Kidney (tissue), 22 donors: ENCODE measurements around the gene SLC39A10. TPM values are rescaled to one million over a fixed set of nuclear protein-coding genes. Genes with fewer than 3 reads are reported as not detected.

Experiments used
- DNase-seq, 5 donors: peaks; one replicate each; pipeline ENCODE4 v3.0.0-alpha.2; 2013 to 2020
- FAIRE-seq: peaks from 2 replicates; lab custom pipeline; 2012; peaks lifted over from hg19 to GRCh38; lab: Jason Lieb, UNC
- H3K27ac ChIP-seq, 2 donors: one replicate each; pipeline ENCODE4 v1.7.0; 2013; ENCODE audit warnings: low read depth in 2 of 2, low read length in 2 of 2, inconsistent platforms in 1 of 2
- H3K27me3 ChIP-seq: one replicate; pipeline ENCODE4 v1.7.1; 2013; ENCODE audit warnings: low read length, inconsistent platforms; ENCODE audit not compliant: control insufficient read depth, insufficient read depth
- H3K36me3 ChIP-seq, 3 donors: one replicate each; pipeline versions ENCODE4 v1.7.0 to v1.7.1; 2013; ENCODE audit warnings: low read length in 3 of 3, control low read depth in 1 of 3, inconsistent platforms in 1 of 3; ENCODE audit not compliant: insufficient read depth in 3 of 3, control insufficient read depth in 2 of 3
- H3K4me1 ChIP-seq, 3 donors: one replicate each; pipeline versions ENCODE4 v1.7.0 to v1.7.1; 2013; ENCODE audit warnings: low read length in 3 of 3, inconsistent platforms in 1 of 3, low read depth in 1 of 3; ENCODE audit not compliant: control insufficient read depth in 2 of 3, insufficient read depth in 2 of 3
- H3K4me3 ChIP-seq, 3 donors: one replicate each; pipeline versions ENCODE4 v1.7.0 to v1.8.1; 2013; ENCODE audit warnings: low read length in 3 of 3, control low read depth in 1 of 3, inconsistent platforms in 1 of 3
- H3K9ac ChIP-seq, 3 donors: one replicate each; pipeline versions ENCODE4 v1.7.0 to v1.7.1; 2013; ENCODE audit warnings: low read length in 3 of 3, control low read depth in 1 of 3, inconsistent platforms in 1 of 3
- H3K9me3 ChIP-seq, 3 donors: one replicate each; pipeline versions ENCODE4 v1.7.0 to v1.7.1; 2013; ENCODE audit warnings: low read length in 3 of 3, control low read depth in 1 of 3, inconsistent platforms in 1 of 3; ENCODE audit not compliant: control insufficient read depth in 2 of 3, insufficient read depth in 1 of 3
- CTCF ChIP-seq: IDR thresholded peaks from 3 replicates; pipeline ENCODE4 v1.5.1; 2012; ENCODE audit warnings: mild to moderate bottlenecking, moderate library complexity, borderline replicate concordance; ENCODE audit not compliant: insufficient read depth; ENCODE audit errors: extremely low read depth
- intact Hi-C: fragments of 100-400 bp; cut with DNase I; formaldehyde crosslinking; loops from one replicate; pipeline ENCODE4 v1.11.1; 2022
- long read RNA-seq, 10 donors: library from polyadenylated mRNA in 1 of 10; unstranded in 1 of 10; transcript quantifications; one replicate each; pipeline ENCODE4 v2.0.0 and lab custom pipeline, GENCODE V29; 2021 to 2026
- polyA plus RNA-seq: library from polyadenylated mRNA; stranded (reverse); fragments of 350-450 nt; fragmentation: Illumina TruSeq; extraction: RNeasy Lipid Tissue Mini Kit (QIAGEN cat#74804); gene quantifications from one replicate; pipeline ENCODE4 v1.2.3, GENCODE V29; 2014; ENCODE audit warnings: low read depth, low replicate concordance; ENCODE audit not compliant: insufficient read depth
- total RNA-seq: library from RNA; stranded (reverse); fragmentation: NEBNext Ultra II Directional; extraction: Animal tissue kit (Norgen Biotek cat#: 25700); gene quantifications from one replicate; pipeline ENCODE4 v1.2.1, GENCODE V29; 2021
- donor health status: control.
- donor health status: control.
- donor health status: control.
- donor health status: control.
- donor health status: control.
- donor health status: DM: yes; HTN: yes; CAD: no.
- donor health status: Normal renal cell carcinoma (clear cell type).

SLC39A10 gene
- total RNA-seq (36.7 TPM), polyA plus RNA-seq (5.4 TPM)
- long read RNA-seq, donor 1, full-length matches to known transcripts = 3 of 24 reads
- long read RNA-seq, donor 1, partial matches to known transcripts = 21 of 24 reads
- long read RNA-seq, donor 1, other reads (novel, unspliced or antisense) = 0 of 24 reads
- long read RNA-seq, donor 2, full-length matches to known transcripts = 5 of 13 reads
- long read RNA-seq, donor 2, partial matches to known transcripts = 8 of 13 reads
- long read RNA-seq, donor 2, other reads (novel, unspliced or antisense) = 0 of 13 reads
- long read RNA-seq, donor 3, full-length matches to known transcripts = 1 of 13 reads
- long read RNA-seq, donor 3, partial matches to known transcripts = 12 of 13 reads
- long read RNA-seq, donor 3, other reads (novel, unspliced or antisense) = 0 of 13 reads
- long read RNA-seq, donor 4, full-length matches to known transcripts = 2 of 9 reads
- long read RNA-seq, donor 4, partial matches to known transcripts = 7 of 9 reads
- long read RNA-seq, donor 4, other reads (novel, unspliced or antisense) = 0 of 9 reads
- long read RNA-seq, donor 5, full-length matches to known transcripts = 1 of 7 reads
- long read RNA-seq, donor 5, partial matches to known transcripts = 6 of 7 reads
- long read RNA-seq, donor 5, other reads (novel, unspliced or antisense) = 0 of 7 reads
- long read RNA-seq, donor 6, full-length matches to known transcripts = 4 of 40 reads
- long read RNA-seq, donor 6, partial matches to known transcripts = 36 of 40 reads
- long read RNA-seq, donor 6, other reads (novel, unspliced or antisense) = 0 of 40 reads
- long read RNA-seq, donor 7, full-length matches to known transcripts = 8 of 24 reads
- long read RNA-seq, donor 7, partial matches to known transcripts = 7 of 24 reads
- long read RNA-seq, donor 7, other reads (novel, unspliced or antisense) = 9 of 24 reads
- long read RNA-seq, donor 8, full-length matches to known transcripts = 2 of 68 reads
- long read RNA-seq, donor 8, partial matches to known transcripts = 66 of 68 reads
- long read RNA-seq, donor 8, other reads (novel, unspliced or antisense) = 0 of 68 reads
- long read RNA-seq, donor 9, full-length matches to known transcripts = 3 of 17 reads
- long read RNA-seq, donor 9, partial matches to known transcripts = 14 of 17 reads
- long read RNA-seq, donor 9, other reads (novel, unspliced or antisense) = 0 of 17 reads
- long read RNA-seq, donor 10, full-length matches to known transcripts = 5 of 20 reads
- long read RNA-seq, donor 10, partial matches to known transcripts = 15 of 20 reads
- long read RNA-seq, donor 10, other reads (novel, unspliced or antisense) = 0 of 20 reads

GRCh38 chr2:195656859-195657633, at the start of gene SLC39A10:
Gene SLC39A10, plus strand, starts transcription at chr2:195657226. Its CDS starts 22,817 bp downstream, at chr2:195680043.
- DNase-seq (peak; percentile 99 to 100 (median 99)), FAIRE-seq (peak; percentile 98)
- Histone ChIP-seq H3K36me3 (no peaks in the 10 kb centered on the region), H3K27ac (peak within 1 kb of the TSS; percentile 94), H3K9ac (peak within 1 kb of the TSS; percentile 52 to 79 (median 73)), H3K9me3 (no peaks in the 10 kb centered on the region), H3K4me1 (peaks cover 0 to 3% (median 3%) of the 10 kb centered on the region in 3 donors), H3K27me3 (no peaks in the 10 kb centered on the region), H3K4me3 (peak within 1 kb of the TSS; percentile 72 to 81 (median 78))
- TF ChIP-seq CTCF = peak; percentile 13
- intact Hi-C loops = no loop called here

GRCh38 chr2:195608768-195609454, 48.1 kb upstream of the SLC39A10 start:
- H3K4me1 ChIP-seq = peaks cover 0 to 7% (median 2%) of the 10 kb centered on the region in 3 donors
- DNase-seq = no peak
- FAIRE-seq = no peak
- H3K36me3 ChIP-seq = no peaks in the 10 kb centered on the region
- H3K27me3 ChIP-seq = no peaks in the 10 kb centered on the region
- no peak overlapping the region for H3K9ac ChIP-seq
- TF ChIP-seq CTCF = no peak
- H3K4me3 ChIP-seq = no peak overlapping the region
- H3K27ac ChIP-seq = no peak overlapping the region
- intact Hi-C loops = no loop called here
- H3K9me3 ChIP-seq = no peaks in the 10 kb centered on the region
